ENCODE results near the gene KCNK10.

KCNK10 gene

GRCh38 chr14:88321692-88322503 is 1.2 kb downstream of the KCNK10 start:
- DNase-seq = no peak

GRCh38 chr14:88318406-88318805 is 4.7 kb downstream of the KCNK10 start:
- no peak for DNase-seq

- DNase-seq = no peak
Observed at GRCh38 chr14:88316521-88316920, 6.5 kb downstream of the KCNK10 start.

- no peak for DNase-seq
Observed at GRCh38 chr14:88312257-88312656, 10.8 kb downstream of the KCNK10 start.

- no peak for DNase-seq
Observed at GRCh38 chr14:88311780-88312179, 11.3 kb downstream of the KCNK10 start.

GRCh38 chr14:88310449-88310848 is 12.6 kb downstream of the KCNK10 start:
- no peak for DNase-seq

- DNase-seq = no peak
Observed at GRCh38 chr14:88310021-88310420, 13.0 kb downstream of the KCNK10 start.

GRCh38 chr14:88305528-88306322 is 17.3 kb downstream of the KCNK10 start:
- DNase-seq = no peak

- DNase-seq = no peak
Observed at GRCh38 chr14:88303041-88303440, 20.0 kb downstream of the KCNK10 start.

- no peak for DNase-seq
Observed at GRCh38 chr14:88301381-88301780, 21.7 kb downstream of the KCNK10 start.

GRCh38 chr14:88300817-88301216 is 22.3 kb downstream of the KCNK10 start:
- DNase-seq = no peak

- DNase-seq = no peak
Observed at GRCh38 chr14:88299865-88300530, 23.1 kb downstream of the KCNK10 start.

GRCh38 chr14:88297306-88297705 is 25.8 kb downstream of the KCNK10 start:
- DNase-seq = peak; percentile 66 to 81

- DNase-seq = no peak
Observed at GRCh38 chr14:88296351-88296750, 26.7 kb downstream of the KCNK10 start.

GRCh38 chr14:88289996-88290395 is 33.1 kb downstream of the KCNK10 start:
- DNase-seq = no peak

- no peak for DNase-seq
Observed at GRCh38 chr14:88289234-88289633, 33.8 kb downstream of the KCNK10 start.

GRCh38 chr14:88286309-88286708 is 36.8 kb downstream of the KCNK10 start:
- DNase-seq = no peak

GRCh38 chr14:88281447-88281846 is 41.6 kb downstream of the KCNK10 start:
- DNase-seq = no peak

GRCh38 chr14:88276923-88277596 is 46.0 kb downstream of the KCNK10 start:
- DNase-seq = no peak

GRCh38 chr14:88272390-88273269 is 50.4 kb downstream of the KCNK10 start:
- DNase-seq = no peak

- no peak for DNase-seq
Observed at GRCh38 chr14:88271205-88271604, 51.9 kb downstream of the KCNK10 start.

- DNase-seq = no peak
Observed at GRCh38 chr14:88270776-88271175, 52.3 kb downstream of the KCNK10 start.

All from Kasumi-1 (cell line).